K562 (cell line): ENCODE data around the gene BZW2. TPM values are rescaled to one million over a fixed set of nuclear protein-coding genes. Genes with fewer than 3 reads are reported as not detected.
"Not testable (repeated sequence)": the region's sequence is repeated elsewhere in the genome, so short reads cannot be mapped to it uniquely, and the experiment has no call there.

ENCODE experiments used
- ARID1B ChIP-seq: fragments of 450-650 bp; IDR thresholded peaks from 2 replicates; pipeline ENCODE4 v1.6.1; 2016; ENCODE audit warnings: antibody characterized with exemption, mild to moderate bottlenecking, inconsistent platforms
- CUX1 ChIP-seq: fragments of 200-800 bp; sonication (Bioruptor generic); IDR thresholded peaks from 2 replicates; pipeline ENCODE4 v1.6.1; 2016; ENCODE audit warnings: missing genetic modification characterization, missing compliant biosample characterization
- DPF2 ChIP-seq: fragments of 450-650 bp; IDR thresholded peaks from 2 replicates; pipeline ENCODE4 v1.6.1; 2016
- E2F6 ChIP-seq, 2 experiments: IDR thresholded peaks; 2 replicates each; pipeline ENCODE4 v1.6.1; 2011; ENCODE audit warnings: borderline replicate concordance in 1 of 2, control low read depth in 1 of 2, low read depth in 1 of 2, low read length in 1 of 2, mild to moderate bottlenecking in 1 of 2, mixed read lengths in 1 of 2, moderate library complexity in 1 of 2; ENCODE audit not compliant: insufficient read depth in 1 of 2, insufficient read length in 1 of 2, poor library complexity in 1 of 2, severe bottlenecking in 1 of 2; ENCODE audit errors: extremely low read depth in 1 of 2
- EP400 ChIP-seq: fragments of 450-650 bp; IDR thresholded peaks from 2 replicates; pipeline ENCODE4 v1.6.1; 2017; ENCODE audit warnings: antibody characterized with exemption, mild to moderate bottlenecking, moderate library complexity
- ETV1 ChIP-seq: fragments of 450-650 bp; conservative IDR thresholded peaks from 2 replicates; pipeline ENCODE4 v1.6.1; 2016; ENCODE audit warnings: missing genetic modification characterization, control low read depth, low read depth, missing compliant biosample characterization
- L3MBTL2 ChIP-seq: fragments of 450-650 bp; IDR thresholded peaks from 2 replicates; pipeline ENCODE4 v1.6.1; 2016; ENCODE audit warnings: mild to moderate bottlenecking, moderate library complexity
- MYC ChIP-seq, 2 experiments: fragments of 250-450 bp in 1 of 2; sonication (Bioruptor Pico) in 1 of 2; IDR thresholded peaks; 2 replicates each; pipeline versions ENCODE4 v1.5.1 to v1.6.1; 2012 to 2021; ENCODE audit warnings: low read depth in 2 of 2, borderline replicate concordance in 1 of 2, improper control_type of control experiment in 1 of 2, low read length in 1 of 2, mild to moderate bottlenecking in 1 of 2, moderate library complexity in 1 of 2
- NFRKB ChIP-seq: fragments of 450-650 bp; IDR thresholded peaks from 2 replicates; pipeline ENCODE4 v1.6.1; 2016; ENCODE audit warnings: low read depth
- NR4A1 ChIP-seq, 2 experiments: fragments of 250-450 bp in 1 of 2; fragments of 450-650 bp in 1 of 2; sonication (Bioruptor Pico) in 1 of 2; IDR thresholded peaks; 2 replicates each; pipeline versions ENCODE4 v1.4.0 to v1.6.1; 2016 to 2020; ENCODE audit warnings: mild to moderate bottlenecking in 2 of 2, missing compliant biosample characterization in 1 of 2, missing genetic modification characterization in 1 of 2, moderate library complexity in 1 of 2
- RAD51 ChIP-seq: fragments of 450-650 bp; IDR thresholded peaks from 2 replicates; pipeline ENCODE4 v1.7.1; 2016; ENCODE audit warnings: low read depth, mild to moderate bottlenecking, borderline replicate concordance
- YY1 ChIP-seq, 3 experiments: IDR thresholded peaks; 2 replicates each; pipeline ENCODE4 v1.6.1; 2011; ENCODE audit warnings: low read length in 2 of 3, mild to moderate bottlenecking in 2 of 3, moderate library complexity in 2 of 3, borderline replicate concordance in 1 of 3, control low read depth in 1 of 3, low read depth in 1 of 3; ENCODE audit not compliant: insufficient read depth in 3 of 3, insufficient replicate concordance in 2 of 3, control insufficient read depth in 1 of 3, insufficient read length in 1 of 3; ENCODE audit errors: extremely low read depth in 1 of 3
- ZNF175 ChIP-seq: fragments of 200-800 bp; sonication (Bioruptor generic); IDR thresholded peaks from 2 replicates; pipeline ENCODE4 v1.6.1; 2016; ENCODE audit warnings: low read depth, mild to moderate bottlenecking, missing genetic modification characterization, missing compliant biosample characterization
- ZNF592 ChIP-seq: fragments of 450-650 bp; IDR thresholded peaks from 2 replicates; pipeline ENCODE4 v1.6.1; 2017; ENCODE audit warnings: antibody characterized with exemption, mild to moderate bottlenecking
- polyA plus RNA-seq, 8 experiments: library from polyadenylated mRNA; depleted of rRNA in 4 of 8; stranded (reverse) in 5 of 8; unstranded in 3 of 8; fragments of >200 nt; fragmentation: Nextera tagmentation in 2 of 8; fragmentation: Illumina TruSeq in 1 of 8; extraction: Ambion mirVana in 2 of 8; extraction: Trizol in 1 of 8; gene quantifications; 2 replicates each; pipeline versions ENCODE4 v1.2.1 to v1.2.3, GENCODE V29; 2011 to 2014; ENCODE audit warnings: inconsistent platforms in 1 of 8, missing spikeins in 1 of 8
- total RNA-seq, 7 experiments: library from RNA; depleted of rRNA in 6 of 7; stranded (reverse); fragments of >200 nt in 6 of 7; fragmentation: Illumina TruSeq in 2 of 7; extraction: Trizol in 2 of 7; gene quantifications; 2 replicates each; pipeline versions ENCODE4 v1.2.1 to v1.2.3, GENCODE V29; 2011 to 2021; ENCODE audit warnings: low replicate concordance in 1 of 7

Gene BZW2
- total and polyA plus RNA-seq, 9 of the 15 experiments (the other 6 are each of a cell fraction or from before 2014, with no cell fraction given), result 140 to 316 (median 173) TPM

- TF ChIP-seq MYC (IDR thresholded peaks at IDR 0.05; ENCODE audit: low read depth, low read length) (peak; percentile 45), E2F6 (IDR thresholded peaks at IDR 0.05; ENCODE audit: borderline replicate concordance in 1 of 2, extremely low read depth in 1 of 2, insufficient read depth in 1 of 2, insufficient read length in 1 of 2, low read depth in 1 of 2, low read length in 1 of 2, poor library complexity in 1 of 2, severe bottlenecking in 1 of 2) (peak in 1 of 2 experiments; percentile 79), ETV1 (tag) (0 out of 2 replicates have a peak, but pooled peaks have one; percentile 24), DPF2 (0 out of 2 replicates have a peak, but pooled peaks have one; percentile 36), ZNF175 (CRISPR knock-in tag) (peak; percentile 38; the same call in 1 of the 2 replicates), CUX1 (CRISPR knock-in tag) (peak; percentile 27; the same call in 1 of the 2 replicates), YY1 (IDR thresholded peaks at IDR 0.05; ENCODE audit: borderline replicate concordance in 1 of 3, control insufficient read depth in 1 of 3, extremely low read depth in 1 of 3, insufficient read depth in 3 of 3, insufficient read length in 1 of 3, insufficient replicate concordance in 2 of 3, low read depth in 1 of 3, low read length in 2 of 3) (peak in 1 of 3 experiments; percentile 47), RAD51 (peak; percentile 49; the same call in 1 of the 2 replicates), NFRKB (peak; percentile 60), EP400 (peak; percentile 37), ZNF592 (peak; percentile 93), ARID1B (0 out of 2 replicates have a peak, but pooled peaks have one; percentile 13), L3MBTL2 (peak; percentile 91), NR4A1 (tag; IDR thresholded peaks at IDR 0.05) (0 out of 2 replicates have a peak, but pooled peaks have one; percentile 57)
- not testable (repeated sequence) for TF ChIP-seq MYC (CRISPR knock-in tag; IDR thresholded peaks at IDR 0.05; ENCODE audit: borderline replicate concordance, low read depth); NR4A1 (CRISPR knock-in tag; IDR thresholded peaks at IDR 0.05)
These were observed 14.0 kb downstream of the BZW2 start (continued) for GRCh38 chr7:16659854-16660497.
